ENCODE results near the gene ROR1. TPM values are rescaled to one million over a fixed set of nuclear protein-coding genes. Genes with fewer than 3 reads are reported as not detected.
A peak's percentile ranks its signal among the peaks of the same experiment; 100 is the strongest.

The ROR1 gene
- total and polyA plus RNA-seq, 2 of the 13 experiments (the other 11 are each of a cell fraction or from before 2014, with no cell fraction given), result 0.58 to 2.3 TPM

DNA sequence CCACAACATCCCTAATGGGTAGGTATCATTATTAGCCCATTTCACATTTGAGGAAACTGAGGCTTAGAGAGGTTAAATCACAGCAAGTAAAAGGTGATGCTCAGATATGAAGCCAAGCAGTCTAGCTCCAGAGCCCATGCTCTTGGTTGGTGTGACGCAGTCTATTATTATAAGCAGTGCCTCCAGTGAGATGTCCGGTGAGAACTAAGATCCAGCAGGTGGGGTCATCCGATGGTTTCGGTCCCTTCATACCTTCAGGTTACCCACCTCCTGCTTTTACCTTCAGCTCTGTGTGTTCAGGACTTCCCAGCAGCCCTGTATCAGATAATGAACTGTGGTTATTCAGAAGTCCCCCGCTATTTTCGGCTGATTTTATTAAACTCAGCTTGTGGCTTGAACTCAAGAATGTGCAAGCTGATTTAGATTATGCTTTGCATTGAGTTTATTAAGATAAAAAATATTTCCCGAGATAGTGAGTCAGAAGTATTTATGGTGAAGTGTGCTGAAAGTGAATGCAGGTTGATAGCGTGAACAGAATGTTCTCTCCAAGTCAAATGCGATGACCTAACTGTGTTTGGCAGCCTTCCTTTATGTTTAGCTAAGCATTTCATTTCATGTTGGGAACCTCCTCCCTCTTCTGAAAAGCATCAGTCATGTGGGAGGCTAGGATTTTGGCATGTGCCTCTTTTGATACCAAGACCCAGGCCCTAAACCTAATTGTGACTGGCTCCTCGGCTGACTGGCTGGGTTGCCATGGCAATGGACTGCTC lies 268.7 kb downstream of the ROR1 start:
- POLR2A ChIA-PET, result no interaction called here
- H3K4me2 ChIP-seq (ENCODE audit: low read depth, low read length), result no peak overlapping the region

DNA sequence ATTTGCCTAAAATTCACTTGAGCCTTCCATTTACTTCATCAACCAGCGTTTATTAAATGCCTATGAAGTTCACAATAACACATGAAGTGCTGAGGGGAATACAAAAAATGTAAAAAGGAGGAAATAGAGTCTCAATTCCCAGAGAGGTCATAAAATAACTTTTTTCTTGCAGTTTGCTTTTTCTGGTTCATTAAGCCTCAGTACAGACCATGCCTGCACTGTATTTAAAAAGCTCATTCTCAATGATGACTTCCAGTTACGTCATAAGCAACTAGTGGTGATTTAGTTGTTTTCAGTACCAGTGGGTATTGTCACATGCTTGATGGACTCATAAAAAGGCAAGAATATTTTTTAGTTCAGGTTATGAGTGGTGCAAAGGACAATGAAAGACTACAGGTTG lies 269.5 kb downstream of the ROR1 start:
- TF ChIP-seq ZKSCAN5 (CRISPR knock-in tag; IDR thresholded peaks at IDR 0.05), result no peak
- TF ChIP-seq ZNF383 (CRISPR knock-in tag; IDR thresholded peaks at IDR 0.05; ENCODE audit: borderline replicate concordance), result no peak
- TF ChIP-seq CREB1 (IDR thresholded peaks at IDR 0.05), result peak; percentile 49
- TF ChIP-seq CREB1 (CRISPR knock-in tag; IDR thresholded peaks at IDR 0.05), result no peak
- Histone ChIP-seq H3K79me2 (ENCODE audit: insufficient read depth, low read length) (no peaks in the 10 kb centered on the region), H2AFZ (ENCODE audit: low read length) (no peak overlapping the region), H3K4me1 (ENCODE audit: insufficient read depth, low read length) (peaks cover 10% of the 10 kb centered on the region; the same call in 1 of the 2 replicates), H3K9ac (ENCODE audit: insufficient read depth, low read depth, low read length) (no peak overlapping the region), H3K9me3 (ENCODE audit: low read length) (no peaks in the 10 kb centered on the region), H3K36me3 (replicated peaks in 1 of 2; ENCODE audit: control insufficient read depth in 1 of 2, insufficient read depth in 2 of 2, low read length in 2 of 2) (no peaks in the 10 kb centered on the region), H3K27me3 (ENCODE audit: control insufficient read depth in 1 of 2, insufficient read depth in 2 of 2, low read length in 2 of 2) (no peaks in the 10 kb centered on the region), H3K4me3 (replicated peaks in 1 of 3; ENCODE audit: insufficient read depth in 1 of 3, low read depth in 2 of 3, low read length in 3 of 3) (no peak overlapping the region), H3K27ac (ENCODE audit: extremely low read length, insufficient read depth, low read length) (no peak overlapping the region), H3K4me2 (ENCODE audit: low read depth, low read length) (no peak overlapping the region), H4K20me1 (ENCODE audit: insufficient read depth, low read length) (no peaks in the 10 kb centered on the region)
- no peak for FAIRE-seq
- WGBS (ENCODE audit: low lambda C conversion rate), result 15% methylated on average over 2 of the region's 2 CpGs
- ChIA-PET CTCF (ENCODE audit: low intra/inter-chr PET ratio, low total read pairs) (no interaction called here), POLR2A (no interaction called here)
- DNase-seq (ENCODE audit: low spot score), result no peak
- intact Hi-C loops (cut with micrococcal nuclease; ENCODE audit: unreplicated experiment) (no loop called here), in situ Hi-C loops (cut with HindIII; ENCODE audit: extremely low pct_ligation_motif_present, low pct_unique_long_range_greater_than_20kb) (no loop called here)
- ATAC-seq, result no peak
- no TSS peak for BruUV-seq (replicated peaks)

More for the DNA sequence above, 268.7 kb downstream of the ROR1 start:
- no TSS peak for BruUV-seq (replicated peaks)
- H3K9ac ChIP-seq (ENCODE audit: insufficient read depth, low read depth, low read length), result no peak overlapping the region
- DNase-seq (ENCODE audit: low spot score), result no peak
- H4K20me1 ChIP-seq (ENCODE audit: insufficient read depth, low read length), result no peaks in the 10 kb centered on the region
- no peaks in the 10 kb centered on the region for H3K27me3 ChIP-seq (ENCODE audit: control insufficient read depth in 1 of 2, insufficient read depth in 2 of 2, low read length in 2 of 2)
- ATAC-seq, result no peak
- CTCF ChIA-PET (ENCODE audit: low intra/inter-chr PET ratio, low total read pairs), result no interaction called here
- no peak for FAIRE-seq
- H3K79me2 ChIP-seq (ENCODE audit: insufficient read depth, low read length), result no peaks in the 10 kb centered on the region
- no peak overlapping the region for H2AFZ ChIP-seq (ENCODE audit: low read length)
- H3K4me1 ChIP-seq (ENCODE audit: insufficient read depth, low read length), result peaks cover 10% of the 10 kb centered on the region; the same call in 1 of the 2 replicates
- no peak overlapping the region for H3K27ac ChIP-seq (ENCODE audit: extremely low read length, insufficient read depth, low read length)
- in situ Hi-C loops (cut with HindIII; ENCODE audit: extremely low pct_ligation_motif_present, low pct_unique_long_range_greater_than_20kb) (no loop called here), intact Hi-C loops (cut with micrococcal nuclease; ENCODE audit: unreplicated experiment) (no loop called here)
- TF ChIP-seq ELF4 (CRISPR knock-in tag; IDR thresholded peaks at IDR 0.05; ENCODE audit: borderline replicate concordance) (no peak), MAFK (conservative IDR thresholded peaks at IDR 0.05 in 1 of 2, IDR thresholded peaks at IDR 0.05 in 1 of 2; ENCODE audit: low read length in 2 of 2) (peak in 1 of 2 experiments; percentile 35; a peak in 1 of 4 replicates), CHD4 (IDR thresholded peaks at IDR 0.05; ENCODE audit: borderline replicate concordance, low read length) (no peak), ZNF788 (CRISPR knock-in tag; IDR thresholded peaks at IDR 0.05; ENCODE audit: borderline replicate concordance) (no peak)
- no peaks in the 10 kb centered on the region for H3K36me3 ChIP-seq (replicated peaks in 1 of 2; ENCODE audit: control insufficient read depth in 1 of 2, insufficient read depth in 2 of 2, low read length in 2 of 2)
- no peak overlapping the region for H3K4me3 ChIP-seq (replicated peaks in 1 of 3; ENCODE audit: insufficient read depth in 1 of 3, low read depth in 2 of 3, low read length in 3 of 3)
- WGBS (ENCODE audit: low lambda C conversion rate), result 68% methylated on average over 9 of the region's 10 CpGs
- no peaks in the 10 kb centered on the region for H3K9me3 ChIP-seq (ENCODE audit: low read length)

Measured in HepG2 (cell line).